Left ventricle myocardium inferior (tissue), 1 donor: Measurements from ENCODE around the gene POU2AF2. TPM values are rescaled to one million over a fixed set of nuclear protein-coding genes. Genes with fewer than 3 reads are reported as not detected.

Source experiments
- DNase-seq: peaks from one replicate; pipeline ENCODE4 v3.0.0-alpha.2; 2020
- H3K27ac ChIP-seq: fragments of 200-600 bp; replicated peaks from 2 replicates; pipeline ENCODE4 v1.8.0; 2021
- H3K27me3 ChIP-seq: fragments of 200-600 bp; 2 replicates; pipeline ENCODE4 v1.8.0; 2021; ENCODE audit warnings: low read depth
- H3K36me3 ChIP-seq: fragments of 200-600 bp; 2 replicates; pipeline ENCODE4 v1.8.0; 2021
- H3K4me1 ChIP-seq: fragments of 200-600 bp; 2 replicates; pipeline ENCODE4 v1.8.0; 2021
- H3K4me3 ChIP-seq: fragments of 200-600 bp; 2 replicates; pipeline ENCODE4 v1.8.0; 2021; ENCODE audit warnings: mild to moderate bottlenecking, moderate library complexity
- H3K9me3 ChIP-seq: fragments of 200-600 bp; replicated peaks from 2 replicates; pipeline ENCODE4 v1.8.0; 2021
- CTCF ChIP-seq: fragments of 200-600 bp; IDR thresholded peaks from 2 replicates; pipeline ENCODE4 v1.8.0; 2021; ENCODE audit warnings: antibody characterized with exemption, mild to moderate bottlenecking, borderline replicate concordance
- intact Hi-C: fragments of 100-400 bp; cut with micrococcal nuclease; formaldehyde crosslinking; loops from one replicate; pipeline ENCODE4 v1.11.0; 2022
- total RNA-seq: library from RNA; stranded (reverse); fragmentation: NEBNext Ultra II Directional; extraction: Animal tissue kit (Norgen Biotek cat#: 25700); gene quantifications from one replicate; pipeline ENCODE4 v1.2.1, GENCODE V29; 2021
- donor health status: DM: no; HTN: yes; CAD: no; lungs with severe emphysema.

Gene POU2AF2
- total RNA-seq, 1 donor from 2014 or later, result not detected

GRCh38 chr11:111305876-111306275 is 60.4 kb downstream of the POU2AF2 start:
- no peak overlapping the region for H3K27ac ChIP-seq
- no peak overlapping the region for H3K4me3 ChIP-seq
- H3K4me1 ChIP-seq, result no peaks in the 10 kb centered on the region
- intact Hi-C loops, result no loop called here
- H3K36me3 ChIP-seq, result no peaks in the 10 kb centered on the region
- no peaks in the 10 kb centered on the region for H3K9me3 ChIP-seq
- TF ChIP-seq CTCF, result no peak
- H3K27me3 ChIP-seq, result peaks cover 10% of the 10 kb centered on the region
- no peak for DNase-seq

GRCh38 chr11:111306321-111306720 is 60.8 kb downstream of the POU2AF2 start:
- no peak for DNase-seq
- Histone ChIP-seq H3K27ac (no peak overlapping the region), H3K9me3 (no peaks in the 10 kb centered on the region), H3K4me3 (no peak overlapping the region), H3K36me3 (no peaks in the 10 kb centered on the region), H3K4me1 (no peaks in the 10 kb centered on the region), H3K27me3 (peaks cover 10% of the 10 kb centered on the region)
- TF ChIP-seq CTCF, result no peak
- intact Hi-C loops, result no loop called here

GRCh38 chr11:111307472-111308108 is 62.1 kb downstream of the POU2AF2 start:
- H3K27ac ChIP-seq, result no peak overlapping the region
- no peak overlapping the region for H3K4me3 ChIP-seq
- TF ChIP-seq CTCF, result no peak
- H3K36me3 ChIP-seq, result no peaks in the 10 kb centered on the region
- DNase-seq, result no peak
- H3K27me3 ChIP-seq, result peaks cover 16% of the 10 kb centered on the region
- intact Hi-C loops, result no loop called here
- no peaks in the 10 kb centered on the region for H3K9me3 ChIP-seq
- no peaks in the 10 kb centered on the region for H3K4me1 ChIP-seq

- H3K27ac ChIP-seq, result no peak overlapping the region
These were observed 62.6 kb downstream of the POU2AF2 start for GRCh38 chr11:111308140-111308539.

GRCh38 chr11:111309215-111309915 is 63.8 kb downstream of the POU2AF2 start:
- H3K27ac ChIP-seq, result no peak overlapping the region
- no peaks in the 10 kb centered on the region for H3K4me1 ChIP-seq
- no peaks in the 10 kb centered on the region for H3K36me3 ChIP-seq
- H3K4me3 ChIP-seq, result no peak overlapping the region
- H3K9me3 ChIP-seq, result no peaks in the 10 kb centered on the region
- no peak for DNase-seq
- intact Hi-C loops, result no loop called here
- no peak for TF ChIP-seq CTCF
- H3K27me3 ChIP-seq, result peaks cover 16% of the 10 kb centered on the region

More at GRCh38 chr11:111308140-111308539, 62.6 kb downstream of the POU2AF2 start:
- DNase-seq, result no peak
- intact Hi-C loops, result no loop called here
- Histone ChIP-seq H3K4me3 (no peak overlapping the region), H3K27me3 (peaks cover 16% of the 10 kb centered on the region), H3K4me1 (no peaks in the 10 kb centered on the region), H3K36me3 (no peaks in the 10 kb centered on the region), H3K9me3 (no peaks in the 10 kb centered on the region)
- TF ChIP-seq CTCF, result no peak
